ENCODE measurements around the gene WDR31.
"Not testable (repeated sequence)": the region's sequence is repeated elsewhere in the genome, so short reads cannot be mapped to it uniquely, and the experiment has no call there.

The WDR31 gene

GRCh38 chr9:113328045-113328782 is 11.9 kb downstream of the WDR31 start:
- DNase-seq: no peak

DNA sequence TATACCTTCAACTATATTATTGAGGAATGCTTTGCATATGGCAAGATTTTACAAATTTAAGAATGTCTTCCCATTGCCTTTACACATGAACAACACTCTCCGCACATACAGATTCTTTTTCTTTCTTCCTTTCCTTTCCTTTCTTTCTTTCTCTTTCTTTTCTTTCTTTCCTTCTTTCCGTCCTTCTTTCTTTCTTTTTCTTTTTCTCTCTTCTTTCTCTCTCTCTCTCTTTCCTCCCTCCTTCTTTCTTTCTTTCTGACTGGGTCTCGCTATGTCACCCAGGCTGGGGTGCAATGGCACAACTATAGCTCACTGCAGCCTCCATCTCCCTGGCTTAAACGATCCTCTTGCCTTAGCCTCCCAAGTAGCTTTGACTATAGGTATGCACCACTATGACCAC is 13.8 kb downstream of the WDR31 start:
- DNase-seq: no peak

DNA sequence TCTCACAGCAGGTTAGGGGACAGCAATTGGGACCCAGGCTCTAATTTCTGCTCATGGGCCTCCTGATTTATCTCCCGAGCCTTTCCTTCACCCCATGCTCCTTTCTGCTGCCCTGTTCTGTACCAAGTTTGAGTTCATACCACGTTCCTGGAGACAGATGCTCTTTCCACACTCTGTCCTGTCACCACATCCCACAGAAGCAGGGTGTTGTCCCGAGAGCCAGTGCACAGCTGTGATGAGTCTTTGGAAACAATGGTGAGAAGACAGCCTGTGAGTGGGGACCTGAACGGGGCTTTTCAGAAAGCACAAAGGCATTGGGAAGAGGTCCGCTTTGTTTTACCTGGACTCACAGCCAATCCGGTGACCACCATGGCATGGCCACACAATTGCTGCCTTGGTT is 17.4 kb downstream of the WDR31 start:
- no peak for DNase-seq

DNA sequence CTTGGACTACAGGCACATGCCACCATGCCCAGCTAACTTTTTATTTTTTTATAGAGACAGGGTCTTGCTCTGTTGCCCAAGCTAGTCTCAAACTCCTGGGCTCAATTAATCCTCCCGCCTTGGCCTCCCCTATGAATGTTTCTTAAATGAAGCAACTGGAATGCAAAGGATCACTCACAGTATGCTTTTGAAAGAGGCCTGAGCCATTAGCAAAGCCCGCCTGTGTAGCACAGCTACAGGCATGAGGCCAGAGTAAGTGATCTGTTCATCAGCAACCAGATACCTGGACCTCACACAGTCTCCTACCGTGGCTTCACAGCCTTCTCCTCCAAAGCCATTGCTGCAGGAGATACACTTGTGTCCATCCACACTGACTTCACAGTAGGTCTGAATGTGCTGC is 20.0 kb downstream of the WDR31 start:
- DNase-seq: no peak

- DNase-seq: no peak
Measured at GRCh38 chr9:113319054-113319453, 21.0 kb downstream of the WDR31 start.

DNA sequence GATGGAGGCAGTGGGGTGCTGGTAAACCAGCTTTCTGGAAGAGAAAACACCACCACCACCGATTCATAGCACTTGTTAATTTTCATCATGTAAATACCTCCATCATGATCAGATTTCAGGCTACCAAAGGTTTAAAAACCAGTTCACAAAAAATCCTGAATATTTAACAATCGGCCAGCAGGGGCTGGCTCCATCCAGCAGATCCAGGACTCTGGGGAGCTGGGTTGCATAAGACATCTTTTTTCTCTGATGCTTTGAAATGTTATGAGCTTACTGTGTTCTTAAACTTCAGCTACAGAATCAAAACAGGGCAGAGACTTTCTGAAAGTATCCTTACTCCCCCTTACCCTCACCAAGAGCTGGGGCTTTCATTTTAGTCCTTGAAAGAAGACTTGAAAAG is 22.3 kb downstream of the WDR31 start:
- no peak for DNase-seq

GRCh38 chr9:113316030-113316429 is 24.0 kb downstream of the WDR31 start:
- DNase-seq: no peak

GRCh38 chr9:113315231-113315630 is 24.8 kb downstream of the WDR31 start:
- DNase-seq: no peak

DNA sequence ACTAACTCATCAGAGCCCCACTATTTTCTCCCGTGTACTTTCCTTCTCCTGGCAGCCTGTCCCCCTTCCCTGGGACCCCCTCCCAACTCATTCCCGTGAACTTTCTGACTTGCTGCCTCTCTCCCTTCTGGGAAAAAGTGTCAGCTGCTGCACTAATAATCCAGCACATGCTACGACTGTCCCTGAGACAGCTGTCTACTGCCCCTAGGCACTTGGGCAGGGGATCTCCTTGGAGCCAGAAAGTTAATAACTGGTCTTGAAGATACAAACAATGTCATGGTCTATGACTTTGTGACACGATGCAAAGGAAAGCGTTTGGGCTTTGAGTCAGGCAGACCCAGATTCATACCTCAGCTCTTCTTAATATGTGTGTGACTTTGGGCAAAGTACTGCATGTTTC is 26.8 kb downstream of the WDR31 start:
- no peak for DNase-seq

- DNase-seq: no peak
Measured at GRCh38 chr9:113311961-113312360, 28.1 kb downstream of the WDR31 start.

DNA sequence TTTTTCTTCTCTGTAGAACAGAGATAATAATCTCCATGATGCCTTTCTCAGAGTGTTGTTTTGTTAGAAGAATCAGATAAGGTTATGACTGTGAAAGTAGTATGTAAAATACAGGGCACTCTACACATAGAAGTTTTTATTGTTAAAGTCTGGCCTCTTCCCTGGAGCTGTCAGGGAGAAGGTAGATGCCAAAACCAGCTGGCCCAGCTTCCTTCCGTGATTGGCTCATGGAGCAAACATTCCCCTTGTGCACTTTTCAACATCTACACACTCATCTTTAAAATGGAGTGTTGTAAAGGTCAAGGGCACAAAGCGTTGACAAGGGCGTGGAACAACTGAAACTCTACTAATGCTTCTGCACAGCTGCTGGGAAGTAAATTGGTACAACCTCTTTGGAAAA is 29.5 kb downstream of the WDR31 start:
- no peak for DNase-seq

GRCh38 chr9:113309204-113309813 is 30.8 kb downstream of the WDR31 start:
- DNase-seq: peak; percentile 52

GRCh38 chr9:113307396-113307975 is 32.6 kb downstream of the WDR31 start:
- no peak for DNase-seq

DNA sequence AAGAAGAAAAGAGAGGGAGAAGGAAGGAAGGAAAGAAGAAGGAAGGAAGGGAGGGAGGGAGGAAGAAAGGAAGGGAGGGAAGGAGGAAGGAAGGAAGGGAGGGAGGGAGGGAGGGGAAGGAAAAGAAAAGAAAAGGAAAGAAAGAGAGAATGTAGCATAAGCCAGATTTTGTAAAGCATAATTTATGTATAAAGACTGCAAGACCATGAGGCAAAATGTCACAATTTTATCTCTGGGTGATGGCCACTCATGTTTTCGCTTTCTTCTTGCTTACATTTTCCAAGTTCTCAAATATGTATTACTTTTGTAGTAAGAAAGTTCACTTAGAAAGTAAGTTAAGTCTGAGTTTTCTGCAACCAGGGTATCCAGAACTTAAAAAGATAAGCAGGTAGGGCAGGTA is 33.5 kb downstream of the WDR31 start:
- no peak for DNase-seq

DNA sequence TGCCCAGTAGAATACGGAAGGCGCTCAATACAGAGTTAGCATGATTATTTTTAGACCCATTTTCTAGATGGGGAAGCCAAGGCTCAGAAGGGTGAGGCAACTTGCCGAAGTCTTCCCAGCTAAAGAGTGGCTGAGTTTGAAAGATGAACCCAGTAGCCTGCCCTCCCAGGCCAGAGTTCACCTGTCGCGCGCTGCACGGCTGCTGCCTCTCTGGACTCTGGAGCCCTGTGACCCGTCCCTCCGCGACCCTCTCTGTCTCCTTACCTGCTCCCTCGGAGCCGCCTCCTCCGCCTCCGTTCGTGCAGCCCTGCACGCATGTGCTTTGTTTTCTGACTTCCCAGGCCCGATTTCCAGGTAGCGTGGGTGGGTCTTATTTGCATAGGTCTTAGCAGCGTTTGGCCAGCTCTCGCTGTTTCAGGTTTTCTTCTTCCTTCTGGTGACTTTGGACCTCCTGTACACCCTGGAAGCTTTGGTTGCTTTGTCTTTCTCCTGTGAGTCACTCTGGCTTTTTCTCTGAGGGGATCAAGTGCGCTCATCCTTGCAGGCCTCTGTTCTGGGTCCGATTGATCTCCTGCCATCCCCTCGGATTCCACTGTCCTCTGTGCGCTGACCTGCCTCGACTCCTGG is 37.2 kb downstream of the WDR31 start, which contains the start of gene RNF183:
Gene RNF183 (minus strand): TSS at position 585 of the 627 bp plus-strand sequence. CDS start 5,192 bp downstream, outside the sequence.
- no peak for DNase-seq

DNA sequence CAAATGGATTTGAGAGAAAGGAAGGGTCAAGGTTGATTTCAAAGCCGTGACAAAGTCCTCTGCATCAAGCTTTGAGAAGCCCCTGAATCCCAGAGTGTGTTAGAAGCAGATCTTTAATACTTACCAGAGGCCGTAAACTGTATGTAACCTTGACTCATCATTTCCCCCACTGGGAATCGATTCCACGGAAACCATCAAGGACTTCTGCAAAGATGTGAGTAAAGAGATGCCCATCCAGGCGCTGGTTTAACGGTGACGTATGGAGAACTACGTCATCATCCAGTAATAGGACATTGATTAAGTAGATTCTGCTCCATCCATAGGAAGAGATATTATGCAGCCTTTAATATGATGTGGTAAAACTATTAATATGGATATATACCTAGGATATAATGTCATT is 38.5 kb downstream of the WDR31 start:
- DNase-seq: no peak

- peak; percentile 87 for DNase-seq
Measured at GRCh38 chr9:113299800-113300292, 40.2 kb downstream of the WDR31 start.

DNA sequence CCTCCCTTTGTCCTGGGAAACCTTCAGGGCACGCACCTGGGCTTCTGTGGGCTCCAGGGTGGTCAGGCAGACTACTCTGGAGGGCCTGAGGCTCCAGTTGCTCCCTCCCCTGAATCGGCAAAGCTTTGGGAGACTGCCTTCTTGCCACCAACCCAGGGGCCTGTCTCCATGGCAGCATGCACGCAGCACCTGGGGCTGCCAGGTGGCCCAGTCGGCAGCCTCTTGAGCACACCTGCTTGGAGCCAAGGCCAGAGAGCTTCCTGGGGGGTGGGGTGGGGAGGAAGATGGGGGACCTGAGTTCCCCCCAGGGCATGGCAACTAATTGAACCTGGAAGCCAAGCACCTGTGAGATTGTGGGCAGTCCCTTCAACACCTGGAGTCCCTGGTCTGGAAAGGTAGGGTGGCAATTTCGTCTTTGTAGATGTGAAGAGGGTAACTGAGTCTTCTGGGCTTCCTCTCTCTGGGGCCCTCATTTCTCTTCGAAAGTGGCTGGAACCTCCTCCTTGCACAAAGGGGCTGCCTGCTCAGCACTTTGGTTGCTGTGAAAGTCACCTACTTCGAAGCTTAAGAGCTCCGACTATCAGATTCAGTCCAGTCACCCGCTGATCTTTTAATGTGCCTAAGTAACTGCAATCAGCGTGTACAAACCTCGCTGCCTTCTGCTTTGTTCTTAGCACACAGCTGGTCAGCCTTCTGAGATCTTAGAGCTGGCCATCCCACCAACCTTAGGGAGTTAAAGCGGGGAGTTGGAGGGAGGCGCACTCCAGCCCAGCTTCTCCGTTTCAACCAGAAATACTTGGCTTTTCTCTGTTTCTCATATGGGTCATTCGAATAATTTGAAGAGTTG is 40.9 kb downstream of the WDR31 start:
- peak; percentile 93 for DNase-seq

- DNase-seq: no peak
Measured at GRCh38 chr9:113298311-113298710, 41.8 kb downstream of the WDR31 start.

DNA sequence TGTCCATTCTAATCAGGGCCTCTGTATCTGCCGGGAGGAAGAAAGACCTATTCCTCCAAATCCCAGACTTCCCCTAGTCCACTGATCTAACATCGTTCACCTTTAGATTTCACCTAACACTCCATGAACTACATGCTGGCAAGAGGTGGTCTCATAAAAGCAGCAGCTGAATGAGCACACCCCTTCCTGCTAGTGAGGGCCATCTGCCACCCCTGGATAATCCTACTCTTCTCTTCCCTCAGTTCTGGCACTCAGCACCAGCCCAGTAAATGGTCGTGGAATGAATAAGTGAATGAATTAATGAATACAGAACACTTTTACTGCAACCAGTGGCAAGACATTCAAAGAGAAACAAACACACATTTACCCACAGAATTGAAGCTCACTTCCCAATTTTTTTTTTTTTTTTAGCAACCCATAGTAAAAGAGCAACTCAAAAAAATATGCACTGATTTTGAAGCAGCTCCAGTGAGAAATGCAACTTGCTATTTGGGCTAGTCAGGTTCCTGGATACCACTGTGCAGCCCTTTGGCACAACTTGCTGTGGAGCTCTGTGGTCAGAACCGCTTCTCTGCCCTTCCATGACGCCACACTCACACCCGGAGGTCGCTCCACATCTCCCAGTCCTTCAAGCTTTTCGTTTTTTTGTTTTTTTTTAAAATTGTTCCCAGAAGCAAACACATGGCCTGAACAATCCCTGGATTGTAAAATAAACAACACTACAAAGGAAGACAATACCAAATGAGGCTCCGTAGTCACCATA is 43.1 kb downstream of the WDR31 start:
- peak; percentile 22 for DNase-seq

GRCh38 chr9:113296247-113296646 is 43.8 kb downstream of the WDR31 start:
- DNase-seq: not testable (repeated sequence)

Measured in RPMI8226 (cell line).